ENCODE results near the gene CHL1.

Gene CHL1

DNA sequence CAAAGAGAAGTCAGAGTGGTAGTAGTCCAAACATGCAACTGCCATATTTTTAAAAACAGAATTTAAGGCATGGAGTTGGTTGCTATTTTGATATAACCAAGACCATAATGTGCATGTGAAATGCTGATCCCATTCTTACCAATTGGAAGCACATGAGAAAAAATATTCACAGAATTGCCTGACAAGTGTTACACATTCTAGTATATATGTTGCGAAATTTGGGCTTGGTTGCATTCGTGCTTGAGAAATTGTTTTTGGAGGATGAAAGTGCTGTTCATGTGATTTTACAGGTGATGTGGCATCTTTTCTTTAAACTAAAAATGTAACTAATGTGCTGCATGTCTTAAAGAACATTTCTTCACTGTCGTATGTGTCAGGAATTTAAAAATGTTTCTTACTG, 199.7 kb downstream of the CHL1 start:
- no peak for DNase-seq (ENCODE audit: low spot score)

DNA sequence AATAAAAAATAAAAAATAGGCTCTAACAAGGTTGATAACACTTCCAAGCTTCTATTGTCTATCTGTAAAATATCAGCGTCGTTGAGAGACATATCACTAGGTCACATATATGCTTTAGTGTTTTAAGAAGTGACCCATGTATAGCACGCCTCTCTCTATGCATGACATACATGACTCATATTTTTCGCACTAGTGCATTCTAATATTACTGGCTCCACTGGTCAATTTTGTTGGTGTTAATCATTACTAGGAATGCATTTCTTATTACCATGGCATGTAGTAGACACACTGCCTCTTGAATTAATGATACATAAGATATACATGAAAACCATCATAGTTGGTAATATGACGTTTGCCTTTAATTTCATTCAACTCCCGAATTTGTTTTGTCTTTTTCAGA, 203.1 kb downstream of the CHL1 start:
- no peak for DNase-seq (ENCODE audit: low spot score)

DNA sequence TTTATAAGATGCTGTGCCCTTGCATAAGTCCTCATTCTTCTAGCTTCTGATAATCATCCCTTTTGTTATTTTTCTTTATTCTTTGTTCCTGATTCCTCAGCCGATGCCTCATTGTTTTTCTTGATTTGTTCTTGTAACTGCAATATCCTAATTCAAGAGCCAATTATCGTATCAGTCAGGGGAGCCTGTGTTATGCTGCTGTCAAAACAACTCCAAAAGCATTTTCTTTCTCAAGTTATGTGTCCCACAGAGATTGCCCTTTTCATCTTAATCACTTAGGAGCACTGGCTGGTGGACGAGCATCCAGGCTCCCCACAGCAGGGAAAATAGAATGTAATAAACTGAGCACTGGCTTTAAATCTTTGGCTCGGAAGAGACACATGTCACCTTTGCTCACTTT, 207.3 kb downstream of the CHL1 start:
- DNase-seq (ENCODE audit: low spot score), result no peak

DNA sequence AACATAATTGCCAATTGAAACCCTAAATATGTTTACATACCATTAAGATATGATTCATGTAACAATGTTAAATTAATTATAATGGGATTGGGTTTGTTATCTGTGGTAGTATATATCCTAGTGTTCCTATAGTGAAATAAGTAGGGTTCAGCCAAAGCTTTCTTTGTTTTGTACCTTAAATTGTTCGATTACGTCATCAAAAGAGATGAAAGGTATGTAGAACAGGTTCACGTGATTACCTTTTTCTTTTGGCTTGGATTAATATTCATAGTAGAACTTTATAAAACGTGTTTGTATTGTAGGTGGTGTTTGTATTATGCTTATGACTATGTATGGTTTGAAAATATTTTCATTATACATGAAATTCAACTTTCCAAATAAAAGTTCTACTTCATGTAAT, 212.4 kb downstream of the CHL1 start:
- DNase-seq (ENCODE audit: low spot score), result no peak

DNA sequence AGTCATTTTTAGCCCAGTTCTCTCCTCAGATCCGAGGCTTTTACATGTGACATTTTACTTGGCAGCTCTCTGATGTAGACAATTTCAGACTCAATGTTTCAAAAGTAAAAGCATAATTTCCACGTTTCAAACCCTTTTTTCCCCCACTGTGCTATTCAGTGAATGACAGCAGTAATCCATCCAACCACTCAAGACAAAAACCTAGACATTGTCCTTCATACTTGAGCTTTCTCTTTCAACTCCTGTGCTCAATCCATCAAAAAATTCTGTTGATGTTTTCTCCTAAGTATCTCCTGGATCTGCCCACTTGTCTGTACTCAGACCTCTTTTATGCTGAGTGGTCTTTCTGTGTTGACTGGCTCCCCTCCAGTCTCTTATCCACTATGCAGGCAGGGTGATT, 214.7 kb downstream of the CHL1 start:
- no peak for DNase-seq (ENCODE audit: low spot score)

DNA sequence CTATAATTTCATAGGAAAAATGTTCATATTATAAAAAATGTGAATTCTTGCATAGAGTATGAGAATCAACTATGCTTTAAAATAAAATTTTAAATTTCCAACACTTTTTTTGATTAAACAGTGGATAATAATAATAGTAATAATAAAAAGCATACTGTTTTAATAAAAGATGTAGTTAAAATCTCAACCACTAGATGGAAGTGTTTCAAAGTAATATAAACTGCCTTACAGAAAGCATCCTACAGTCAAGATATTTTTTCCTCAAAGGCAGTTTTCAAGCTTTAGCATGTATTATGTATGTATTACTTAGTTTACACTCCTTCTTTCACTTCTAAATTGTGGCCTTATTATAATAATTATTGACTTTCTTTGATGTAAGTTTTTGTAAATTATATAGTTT, 217.5 kb downstream of the CHL1 start:
- DNase-seq (ENCODE audit: low spot score), result peak; percentile 54

DNA sequence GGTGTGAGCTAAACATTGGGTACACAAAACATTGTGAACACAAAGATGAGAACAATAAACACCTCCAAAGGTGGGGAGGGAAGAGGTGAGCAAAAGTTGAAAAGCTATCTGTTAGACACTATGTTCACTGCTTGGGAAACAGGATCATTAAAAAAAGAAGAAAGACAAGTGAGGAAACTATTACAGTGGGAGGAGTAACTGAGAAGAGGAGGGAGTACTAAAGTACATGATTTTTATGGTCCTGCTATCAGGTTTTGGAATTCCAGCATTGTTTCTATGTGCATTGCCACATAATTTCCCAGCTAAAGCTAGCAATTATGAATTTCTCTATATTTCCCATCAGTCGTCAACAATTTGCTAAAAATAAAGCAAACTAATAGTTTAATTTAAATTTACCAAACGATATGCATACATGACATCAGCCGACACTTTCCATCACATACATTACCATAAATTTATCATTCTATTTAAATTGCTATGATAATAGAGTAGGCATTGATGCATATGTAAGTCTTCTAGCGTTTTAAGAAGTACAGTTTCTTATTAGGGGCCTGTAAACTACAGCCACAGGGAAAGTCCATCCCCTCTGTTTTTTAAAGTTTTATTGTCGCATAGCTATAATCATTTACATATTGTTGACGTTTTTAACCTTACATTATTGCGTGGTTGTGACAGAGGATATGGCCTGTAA, 221.8 kb downstream of the CHL1 start:
- DNase-seq (ENCODE audit: low spot score), result no peak

DNA sequence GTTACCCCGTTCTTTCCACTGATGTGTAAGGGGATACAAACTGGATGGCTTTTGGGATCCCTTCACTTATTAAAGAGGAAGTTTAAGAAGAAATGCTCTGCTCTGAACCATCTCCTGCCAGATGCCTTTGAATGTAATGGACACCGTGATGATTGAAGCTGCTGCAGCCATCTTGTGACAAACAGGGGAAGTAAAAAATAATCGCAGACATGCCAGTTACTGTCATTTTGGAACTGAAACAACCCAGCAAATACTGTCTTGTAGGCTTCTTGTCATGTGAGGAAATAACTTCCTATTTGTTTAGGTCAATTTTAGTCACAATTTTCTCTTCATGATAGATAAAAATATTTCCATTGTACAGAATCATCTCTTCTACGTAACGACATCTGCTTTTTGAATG, 224.0 kb downstream of the CHL1 start:
- no peak for DNase-seq (ENCODE audit: low spot score)

DNA sequence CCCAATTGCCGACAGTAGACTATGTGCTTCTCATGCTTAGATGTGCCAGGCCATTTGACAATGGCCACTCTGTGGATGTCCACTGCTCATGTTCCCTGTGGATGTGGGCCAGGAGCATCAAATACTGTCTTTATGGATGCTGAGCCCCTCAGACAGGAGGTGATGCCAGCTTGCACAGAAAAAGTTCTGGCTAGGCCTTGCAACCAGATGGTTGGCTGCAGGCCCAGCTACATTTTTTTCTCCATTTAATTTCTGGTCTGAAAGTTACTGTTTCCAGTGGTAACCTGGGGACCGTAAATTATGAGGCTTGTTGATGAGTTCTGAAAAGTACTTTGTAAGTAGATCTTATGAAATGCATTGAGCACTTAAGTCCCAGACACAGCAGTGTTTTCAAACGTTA, 228.5 kb downstream of the CHL1 start:
- no peak for DNase-seq (ENCODE audit: low spot score)

DNA sequence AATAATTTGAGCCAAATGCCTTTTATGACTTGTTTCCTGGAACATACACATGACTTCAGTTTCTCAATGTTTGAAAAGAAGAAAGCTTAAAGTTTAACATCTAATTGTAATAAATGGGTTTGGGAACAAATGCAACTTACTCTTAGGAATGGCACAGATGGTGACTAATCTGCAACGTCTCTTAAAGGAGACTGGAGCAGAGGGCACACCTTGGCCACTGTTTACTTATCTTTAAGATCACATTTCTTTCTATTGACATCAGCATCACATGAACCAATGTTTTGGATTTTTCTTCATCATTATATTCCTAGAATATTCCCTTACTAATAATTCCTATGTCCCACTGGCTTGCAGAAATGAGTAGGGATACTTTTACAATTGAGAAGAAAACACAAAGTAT, 229.5 kb downstream of the CHL1 start:
- no peak for DNase-seq (ENCODE audit: low spot score)

DNA sequence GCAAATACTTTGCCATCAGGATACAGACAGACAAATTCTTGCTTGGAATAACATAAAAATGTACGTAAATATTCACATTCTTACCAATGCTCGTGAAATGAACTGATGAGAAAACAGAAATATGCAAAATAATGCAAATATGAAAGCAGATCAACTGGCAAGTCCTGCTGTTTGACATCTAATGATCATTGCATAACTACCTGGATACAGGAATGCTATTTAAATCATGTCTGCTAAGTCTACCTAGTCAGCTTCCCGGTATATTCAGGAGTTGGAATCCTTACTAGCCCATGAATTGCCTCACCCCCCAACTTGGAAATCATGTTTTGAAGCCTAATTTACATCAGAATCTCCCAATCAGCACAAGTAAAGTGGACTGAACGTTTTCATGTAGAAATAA, 230.6 kb downstream of the CHL1 start:
- DNase-seq (ENCODE audit: low spot score), result no peak

DNA sequence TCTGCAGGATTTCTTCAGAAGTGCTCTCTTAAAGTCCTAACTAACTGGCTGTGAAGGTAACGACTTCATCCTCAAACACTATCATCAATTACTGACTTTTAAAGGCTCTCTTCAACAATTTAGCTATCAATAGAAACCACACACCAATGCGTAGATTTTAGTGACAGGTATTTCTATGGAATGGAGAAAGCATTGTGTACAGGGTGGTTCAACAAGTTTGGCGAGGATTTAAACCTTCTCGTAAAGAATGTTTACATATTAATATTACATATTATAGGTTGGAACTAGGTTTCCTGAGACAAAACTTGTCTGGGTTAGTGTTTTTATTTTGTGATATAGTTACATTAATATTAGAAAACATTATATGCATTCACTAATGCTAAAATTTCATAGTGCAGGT, 233.6 kb downstream of the CHL1 start:
- DNase-seq (ENCODE audit: low spot score), result no peak

DNA sequence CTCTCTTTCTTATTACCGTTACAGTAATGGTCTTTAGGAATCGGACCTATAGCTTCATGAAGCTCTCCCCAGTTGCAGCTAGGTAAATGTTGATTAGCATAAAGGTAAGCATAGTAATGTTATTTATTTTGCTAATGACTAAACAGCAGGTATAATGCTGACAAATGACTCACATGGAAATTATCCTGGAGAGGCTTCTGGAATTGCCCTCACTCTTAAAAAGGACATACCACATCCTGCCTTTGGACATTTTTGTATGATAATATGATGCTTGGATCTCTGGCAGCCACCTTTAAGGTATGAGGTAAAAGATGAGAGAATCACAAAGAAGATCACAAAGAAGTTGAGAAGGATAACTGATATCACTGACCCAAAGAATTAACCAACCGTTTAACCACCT, 238.6 kb downstream of the CHL1 start:
- DNase-seq (ENCODE audit: low spot score), result no peak

DNA sequence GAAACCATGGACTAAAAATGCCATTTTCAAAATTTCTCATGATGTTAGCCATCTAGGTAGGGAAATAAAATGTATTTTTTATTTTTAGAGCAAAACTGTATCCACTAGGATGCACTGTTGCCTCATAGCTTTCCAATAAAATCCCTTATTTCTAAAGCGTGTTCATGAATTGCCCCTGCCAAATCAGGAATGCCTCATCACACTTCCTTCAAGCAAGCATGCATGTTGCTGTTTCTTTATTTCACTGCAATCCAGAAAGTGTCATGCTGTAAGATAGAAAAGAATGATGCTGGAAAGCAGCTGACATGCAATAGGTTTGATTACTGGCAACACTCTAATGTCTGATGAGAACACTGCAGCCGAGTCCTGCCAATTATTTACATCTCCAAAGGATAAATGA, 239.5 kb downstream of the CHL1 start:
- DNase-seq (ENCODE audit: low spot score), result no peak

DNA sequence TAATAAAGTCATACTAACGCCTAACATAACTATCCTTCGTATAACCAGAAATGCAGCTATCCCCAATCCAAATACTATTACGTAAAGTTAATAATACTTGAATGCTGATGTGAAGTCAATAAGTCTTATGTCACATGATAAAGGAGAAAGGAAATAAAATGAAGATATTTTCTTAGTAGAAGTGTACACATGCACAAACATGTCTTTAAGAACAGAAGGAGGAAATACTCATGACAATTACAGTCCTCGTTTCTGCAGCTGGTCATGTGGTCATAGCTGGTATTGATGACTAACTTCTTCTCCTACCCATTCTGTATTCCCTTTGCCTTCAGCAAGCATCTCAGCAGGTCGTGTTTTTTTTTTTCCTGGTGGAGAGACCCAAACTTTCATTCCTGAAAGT, 244.3 kb downstream of the CHL1 start:
- DNase-seq (ENCODE audit: low spot score), result no peak

DNA sequence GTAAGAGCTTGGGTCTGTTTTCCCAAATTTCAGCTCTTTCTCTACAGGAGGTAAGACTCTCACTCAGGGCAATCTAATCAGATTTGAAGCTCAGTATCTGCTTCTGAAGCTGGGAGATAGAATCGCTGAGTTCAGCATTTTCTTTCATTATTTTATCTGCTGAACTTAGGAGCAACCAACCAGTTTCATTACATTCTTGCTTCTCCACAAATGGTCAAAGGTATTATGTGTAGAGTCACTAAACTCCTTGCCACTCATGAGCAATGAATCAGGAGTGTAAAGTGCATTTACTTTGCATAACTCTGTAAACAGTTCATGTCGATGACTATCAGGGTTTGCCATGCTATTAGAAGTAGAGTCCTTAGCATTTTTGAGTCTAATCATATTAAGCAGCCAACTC, 249.4 kb downstream of the CHL1 start:
- DNase-seq (ENCODE audit: low spot score), result no peak

DNA sequence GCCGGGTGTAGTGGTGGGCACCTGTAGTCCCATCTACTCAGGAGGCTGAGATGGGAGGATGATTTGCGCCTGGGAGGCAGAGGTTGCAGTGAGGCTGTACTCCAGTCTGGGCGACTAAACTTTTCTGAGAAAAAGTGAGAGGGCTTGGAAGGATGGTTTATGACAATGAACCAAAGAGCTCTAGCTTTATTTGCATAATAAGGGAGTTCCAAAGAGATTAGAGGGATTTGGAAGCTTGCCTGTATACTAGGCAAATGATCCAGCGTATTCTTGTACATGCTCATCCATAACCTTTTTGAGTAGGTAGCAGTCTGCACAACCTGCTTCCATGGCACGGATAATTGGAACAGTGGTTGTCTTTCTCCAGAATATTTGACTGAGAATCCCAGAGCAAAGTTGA, 251.1 kb downstream of the CHL1 start:
- DNase-seq (ENCODE audit: low spot score), result no peak

DNA sequence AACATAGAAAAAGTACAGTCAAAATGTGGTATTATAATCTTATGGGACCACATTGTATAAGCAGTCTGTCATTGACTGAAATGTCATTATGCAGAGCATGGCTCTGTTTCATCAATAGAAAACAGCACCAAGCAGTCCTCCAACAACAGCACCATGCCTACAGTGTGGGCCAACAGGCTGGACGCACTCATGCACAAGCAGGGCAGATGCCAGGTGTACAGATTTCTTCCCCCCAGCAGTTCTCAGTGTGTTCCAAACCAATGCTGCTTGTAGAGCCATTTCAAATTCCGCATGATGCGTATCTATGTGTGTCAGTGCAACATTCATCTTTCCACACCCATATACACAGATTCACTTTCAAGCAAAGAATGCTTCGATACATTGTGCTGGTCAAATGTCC, 253.1 kb downstream of the CHL1 start:
- DNase-seq (ENCODE audit: low spot score), result no peak

DNA sequence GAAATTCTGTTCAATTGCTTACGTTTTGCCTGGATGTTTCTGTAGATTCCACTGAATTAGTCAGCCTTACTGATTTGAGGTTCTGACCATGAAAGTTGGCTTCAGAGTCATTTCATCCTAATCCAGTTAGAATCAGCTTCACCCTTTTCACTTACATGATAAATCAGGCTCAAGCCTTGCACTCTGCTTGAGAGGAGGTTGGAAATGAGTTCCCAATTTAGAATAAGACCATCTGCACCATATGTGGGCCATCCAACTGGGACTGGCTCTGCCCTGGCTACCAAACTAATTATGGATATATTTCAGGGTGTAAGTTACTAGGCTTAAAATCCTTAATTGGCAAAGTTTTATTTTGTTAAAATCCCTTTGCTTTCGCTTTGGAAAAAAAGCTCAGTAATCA, 255.7 kb downstream of the CHL1 start:
- DNase-seq (ENCODE audit: low spot score), result no peak

DNA sequence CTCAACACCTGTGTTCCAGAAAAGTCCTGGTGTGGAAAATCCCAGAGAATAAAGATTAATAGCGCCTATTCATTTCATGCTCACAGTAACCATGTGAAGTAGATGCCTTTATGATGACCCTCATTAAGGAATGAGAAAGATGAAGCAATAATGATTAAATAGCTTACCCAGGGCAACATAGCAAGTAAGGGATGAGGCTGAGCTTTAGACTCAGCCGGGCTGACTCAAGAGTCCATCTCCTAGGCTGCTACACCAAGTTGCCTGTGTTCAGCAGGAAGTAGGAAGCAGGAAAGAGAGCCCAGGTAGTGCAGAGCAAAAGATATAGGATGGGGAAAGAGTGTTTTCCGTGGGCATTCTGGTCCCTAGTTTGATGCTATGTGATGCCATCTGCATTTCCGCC, 256.5 kb downstream of the CHL1 start:
- no peak for DNase-seq (ENCODE audit: low spot score)

DNA sequence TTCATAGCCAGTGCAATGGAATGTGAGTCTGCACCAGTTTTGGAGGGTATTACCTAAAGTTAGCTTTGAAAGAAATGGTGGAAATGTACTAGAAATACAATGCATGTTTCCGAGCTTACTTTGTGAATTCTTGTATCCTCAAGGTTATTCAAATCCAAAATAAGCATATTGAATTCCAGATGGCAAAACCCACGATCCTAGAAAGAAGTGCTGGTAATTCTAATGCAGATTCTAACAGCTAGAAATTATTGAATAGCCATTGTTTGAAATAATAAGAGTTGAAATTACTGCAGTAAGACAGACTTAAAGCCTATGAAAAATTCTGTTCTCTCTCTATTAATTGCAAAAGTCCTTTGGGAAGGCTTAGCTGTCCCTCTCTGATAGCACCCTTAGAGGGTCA, 258.4 kb downstream of the CHL1 start:
- DNase-seq (ENCODE audit: low spot score), result no peak

DNA sequence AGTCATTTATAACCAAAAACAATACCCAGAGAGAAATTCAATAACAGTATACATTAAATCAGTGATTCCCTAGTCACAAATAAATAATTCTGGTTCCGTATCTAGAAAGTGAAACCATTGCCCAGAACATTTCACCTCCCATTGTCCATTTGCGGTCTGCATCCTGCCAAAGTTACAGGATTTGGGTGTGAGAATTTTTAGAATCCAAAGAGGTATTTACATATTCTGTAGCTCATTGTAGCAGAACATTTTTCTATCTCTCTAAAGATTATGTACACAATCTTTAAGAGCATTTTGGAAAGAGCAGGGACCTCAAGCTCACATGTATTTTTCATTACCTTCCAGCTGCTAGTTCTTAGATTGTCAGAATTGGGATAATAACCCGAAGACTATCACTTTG, 261.6 kb downstream of the CHL1 start:
- DNase-seq (ENCODE audit: low spot score), result no peak

DNA sequence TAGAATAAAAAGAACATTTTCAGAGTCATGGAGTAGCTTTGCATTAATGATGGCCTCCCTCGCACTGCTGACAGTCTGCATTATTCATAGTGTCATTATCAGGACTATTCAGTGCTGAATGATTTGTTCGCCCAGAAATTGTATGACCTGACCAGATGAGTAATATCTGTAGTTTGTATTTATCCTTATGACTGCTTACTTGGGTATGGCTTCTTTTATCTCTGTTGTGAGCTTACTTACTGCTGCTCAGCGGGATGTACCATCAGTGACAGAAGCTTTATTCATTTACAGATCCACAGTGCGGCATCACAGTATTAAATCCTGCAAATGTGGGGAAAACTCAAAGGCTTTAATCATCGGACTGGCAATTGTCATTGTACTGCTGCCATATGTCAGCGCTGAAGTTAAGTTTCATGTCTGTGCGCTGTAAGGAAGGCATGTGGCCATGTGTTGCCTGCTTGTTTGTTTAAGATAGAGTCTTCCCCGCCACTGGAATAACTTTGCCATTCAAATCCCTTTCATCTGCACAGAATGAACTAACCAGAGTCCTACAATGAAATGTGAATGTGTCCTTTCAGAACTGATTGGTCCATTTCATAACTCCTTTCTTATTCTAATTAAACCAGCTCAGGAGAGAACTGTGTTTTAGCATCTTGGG, 262.2 kb downstream of the CHL1 start:
- no peak for DNase-seq (ENCODE audit: low spot score)
